B cell (primary cell): ENCODE results near the gene SLC38A10. TPM values are rescaled to one million over a fixed set of nuclear protein-coding genes. Genes with fewer than 3 reads are reported as not detected.

Experiments used
- ATAC-seq: fragments of 200-7000 bp; cut with Tn5 transposase; one replicate; pipeline ENCODE4 v1.10.0; 2021; ENCODE audit warnings: low read depth, mild to moderate bottlenecking, moderate number of reproducible peaks, moderate library complexity
- CTCF ChIA-PET: fragments of 350-600 bp; sonication (Branson Sonifier 250); formaldehyde crosslinking; loops from one replicate; lab custom pipeline; 2021; ENCODE audit warnings: antibody characterized with exemption, inconsistent platforms; lab: Charles Lee
- POLR2A ChIA-PET: fragments of 350-600 bp; sonication (Branson Sonifier 250); formaldehyde crosslinking; loops from one replicate; lab custom pipeline; 2021; ENCODE audit warnings: antibody characterized with exemption; lab: Charles Lee
- DNase-seq: peaks from one replicate; pipeline ENCODE4 v3.0.0; 2013
- H2AFZ ChIP-seq: 2 replicates; pipeline ENCODE4 v1.6.1; 2012; ENCODE audit warnings: mild to moderate bottlenecking, low read depth, low read length; ENCODE audit not compliant: insufficient read depth, poor library complexity, severe bottlenecking
- H3K27ac ChIP-seq, 2 donors: 1 replicate in 1 of 2; 2 replicates in 1 of 2; pipeline ENCODE4 v1.5.1; 2012 to 2013; ENCODE audit warnings: low read length in 2 of 2, mild to moderate bottlenecking in 2 of 2, moderate library complexity in 1 of 2
- H3K27me3 ChIP-seq, 4 experiments: fragments of 200-600 bp in 1 of 4; sonication (generic) in 1 of 4; replicated peaks in 1 of 4; 1 replicate in 2 of 4; 2 replicates in 2 of 4; pipeline versions ENCODE4 v1.6.1 to v1.7.0; 2013 to 2016; ENCODE audit warnings: low read length in 3 of 4, mild to moderate bottlenecking in 2 of 4, mixed read lengths in 1 of 4, moderate library complexity in 1 of 4; ENCODE audit not compliant: insufficient read depth in 4 of 4, control insufficient read depth in 3 of 4; ENCODE audit errors: control extremely low read depth in 1 of 4
- H3K36me3 ChIP-seq, 2 experiments: replicated peaks in 1 of 2; 1 replicate in 1 of 2; 2 replicates in 1 of 2; pipeline versions ENCODE4 v1.6.1 to v1.7.1; 2013; ENCODE audit warnings: low read length in 1 of 2; ENCODE audit not compliant: insufficient read depth in 2 of 2, control insufficient read depth in 1 of 2; ENCODE audit errors: control extremely low read depth in 1 of 2, extremely low read depth in 1 of 2
- H3K4me1 ChIP-seq, 2 donors: fragments of 200-600 bp in 1 of 2; sonication (generic) in 1 of 2; 1 replicate in 1 of 2; 2 replicates in 1 of 2; pipeline versions ENCODE4 v1.5.1 to v1.6.1; 2013 to 2017; ENCODE audit warnings: low read length in 2 of 2; ENCODE audit not compliant: control insufficient read depth in 2 of 2, insufficient read depth in 2 of 2
- H3K4me2 ChIP-seq: replicated peaks from 2 replicates; pipeline ENCODE3; 2012; ENCODE audit warnings: mild to moderate bottlenecking, low read depth, low read length; ENCODE audit not compliant: poor library complexity, severe bottlenecking
- H3K4me3 ChIP-seq, 5 experiments: fragments of 200-600 bp in 1 of 5; sonication (generic) in 1 of 5; 1 replicate in 3 of 5; 2 replicates in 2 of 5; pipeline versions ENCODE4 v1.5.1 to v1.7.0; 2011 to 2016; ENCODE audit warnings: low read length in 4 of 5, mild to moderate bottlenecking in 4 of 5, low read depth in 2 of 5, control low read depth in 1 of 5, moderate library complexity in 1 of 5; ENCODE audit not compliant: insufficient read depth in 1 of 5; ENCODE audit errors: control extremely low read depth in 1 of 5, extremely low read depth in 1 of 5
- H3K79me2 ChIP-seq: fragments of 200-600 bp; sonication (generic); one replicate; pipeline ENCODE4 v1.6.0; 2016; ENCODE audit warnings: low read length; ENCODE audit not compliant: control insufficient read depth, insufficient read depth
- H3K9ac ChIP-seq: fragments of 200-600 bp; sonication (generic); 2 replicates; pipeline ENCODE4 v1.6.1; 2017; ENCODE audit warnings: mild to moderate bottlenecking, low read length, moderate library complexity
- H3K9me3 ChIP-seq, 3 donors: one replicate each; pipeline versions ENCODE4 v1.6.1 to v1.7.1; 2013; ENCODE audit warnings: low read length in 2 of 3; ENCODE audit not compliant: control insufficient read depth in 2 of 3, insufficient read depth in 1 of 3; ENCODE audit errors: control extremely low read depth in 1 of 3
- H4K20me1 ChIP-seq: 2 replicates; pipeline ENCODE4 v1.6.0; 2012; ENCODE audit warnings: mild to moderate bottlenecking, low read length; ENCODE audit not compliant: insufficient read depth, control insufficient read depth, poor library complexity, severe bottlenecking
- H3K27ac Mint-ChIP-seq: one replicate; pipeline ENCODE4 v1.8.0; 2021; ENCODE audit warnings: mixed read lengths
- H3K27me3 Mint-ChIP-seq: one replicate; pipeline ENCODE4 v1.8.0; 2021; ENCODE audit warnings: mixed read lengths
- H3K4me1 Mint-ChIP-seq: one replicate; pipeline ENCODE4 v1.8.0; 2021; ENCODE audit warnings: mixed read lengths
- H3K4me3 Mint-ChIP-seq: one replicate; pipeline ENCODE4 v1.8.0; 2021; ENCODE audit warnings: mixed read lengths
- H3K9me3 Mint-ChIP-seq: one replicate; pipeline ENCODE4 v1.8.0; 2022; ENCODE audit warnings: mixed read lengths; ENCODE audit not compliant: insufficient read depth
- CTCF ChIP-seq: fragments of 200-600 bp; IDR thresholded peaks from one replicate; pipeline ENCODE4 v1.8.0; 2022; ENCODE audit warnings: antibody characterized with exemption, mild to moderate bottlenecking
- EZH2 ChIP-seq: IDR thresholded peaks from 2 replicates; pipeline ENCODE4 v1.6.1; 2012; ENCODE audit warnings: borderline replicate concordance, low read depth, mild to moderate bottlenecking, moderate library complexity, low read length; ENCODE audit not compliant: insufficient read depth, poor library complexity, severe bottlenecking
- WGBS: methylation state at CpG from one replicate; pipeline ENCODE4 v1.1.5; 2013; ENCODE audit warnings: missing lambda C conversion rate; ENCODE audit not compliant: insufficient coverage; 5-methylcytosine and 5-hydroxymethylcytosine counted together
- intact Hi-C: fragments of 100-400 bp; cut with micrococcal nuclease; formaldehyde crosslinking; loops from one replicate; pipeline ENCODE4 v1.10.0; 2022
- polyA plus RNA-seq: library from polyadenylated mRNA; depleted of rRNA; stranded (reverse); fragments of >200 nt; gene quantifications from 2 replicates; pipeline ENCODE4 v1.2.3, GENCODE V29; 2012
- total RNA-seq, 2 donors: library from RNA; stranded (reverse); fragments of 120-200 nt in 1 of 2; gene quantifications; 1 replicate in 1 of 2; 2 replicates in 1 of 2; pipeline versions ENCODE4 v1.2.3 to v1.2.4, GENCODE V29; 2013 to 2022

SLC38A10 gene
- total and polyA plus RNA-seq, 2 donors (not counting 1 experiment from before 2014, with no cell fraction given) = 76.1 to 104 TPM

DNA sequence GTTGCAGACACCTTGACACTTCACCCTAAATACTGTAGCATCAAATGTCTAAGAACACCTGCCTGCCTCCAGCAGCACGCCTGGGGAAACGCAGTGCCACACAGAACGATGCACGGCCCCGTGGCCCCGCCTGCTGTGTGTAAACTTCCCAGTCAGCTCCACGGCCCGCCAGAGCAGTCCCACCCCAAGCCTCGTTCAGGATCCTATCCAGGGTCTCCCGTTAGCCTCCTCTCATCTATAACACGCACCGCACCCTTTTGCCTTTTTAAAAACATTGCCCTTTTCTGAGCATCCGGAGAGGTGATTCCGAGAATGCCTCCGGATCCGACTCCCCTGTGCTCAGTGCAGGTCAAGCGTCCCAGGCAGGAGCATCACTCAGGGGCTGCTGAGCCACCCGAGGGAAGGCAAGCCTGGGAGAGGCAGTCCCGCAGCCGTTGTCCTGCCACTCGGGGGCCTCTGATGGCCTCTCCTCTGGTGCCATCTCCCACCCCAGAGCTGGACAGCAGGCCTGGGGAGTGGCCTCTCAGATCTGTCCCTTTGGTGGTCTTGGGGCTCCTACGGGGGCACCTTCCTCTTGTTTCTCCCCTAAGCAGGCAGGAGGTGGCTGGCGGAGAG lies 37.9 kb upstream of the SLC38A10 start:
- no peak overlapping the region for H3K4me3 Mint-ChIP-seq
- no peak overlapping the region for H3K4me3 ChIP-seq
- H3K36me3 ChIP-seq = no peaks in the 10 kb centered on the region
- no peak overlapping the region for H3K4me2 ChIP-seq
- intact Hi-C loops = no loop called here
- H3K27ac ChIP-seq = no peak overlapping the region
- CTCF ChIA-PET = interaction anchor here (1.5 kb wide), 1 partner anchor 41 kb away, joined by 3 read pairs; no protein-coding TSS in a partner anchor
- WGBS = 66% methylated on average over 21 of the region's 23 CpGs
- H3K27ac Mint-ChIP-seq = no peak overlapping the region
- H3K9me3 Mint-ChIP-seq = no peaks in the 10 kb centered on the region
- peaks cover 2% of the 10 kb centered on the region for H3K4me1 Mint-ChIP-seq
- DNase-seq (no peak), ATAC-seq (no peak)
- H2AFZ ChIP-seq = no peak overlapping the region
- H3K27me3 ChIP-seq = peaks cover 0 to 26% (median 7%) of the 10 kb centered on the region in 4 experiments
- H3K27me3 Mint-ChIP-seq = peaks cover 22% of the 10 kb centered on the region
- H3K9me3 ChIP-seq = no peaks in the 10 kb centered on the region
- TF ChIP-seq CTCF = no peak
- no peak for TF ChIP-seq EZH2
- no peaks in the 10 kb centered on the region for H3K79me2 ChIP-seq
- POLR2A ChIA-PET = no interaction called here
- peaks cover 0 to 8% of the 10 kb centered on the region in 2 donors for H3K4me1 ChIP-seq
- no peak overlapping the region for H3K9ac ChIP-seq
- H4K20me1 ChIP-seq = no peaks in the 10 kb centered on the region

GRCh38 chr17:81332118-81332834 lies 37.2 kb upstream of the SLC38A10 start:
- no peak for DNase-seq

More at GRCh38 chr17:81332118-81332834, 37.2 kb upstream of the SLC38A10 start:
- TF ChIP-seq EZH2 = no peak
- TF ChIP-seq CTCF = no peak
- Histone ChIP-seq H4K20me1 (no peaks in the 10 kb centered on the region), H3K4me1 (peaks cover 0 to 8% of the 10 kb centered on the region in 2 donors), H2AFZ (no peak overlapping the region), H3K36me3 (no peaks in the 10 kb centered on the region), H3K9ac (no peak overlapping the region), H3K4me2 (no peak overlapping the region), H3K4me3 (no peak overlapping the region), H3K9me3 (no peaks in the 10 kb centered on the region), H3K27ac (no peak overlapping the region), H3K27me3 (peaks cover 0 to 26% (median 7%) of the 10 kb centered on the region in 4 experiments), H3K79me2 (no peaks in the 10 kb centered on the region)
- POLR2A ChIA-PET = no interaction called here
- CTCF ChIA-PET = no interaction called here
- H3K9me3 Mint-ChIP-seq = no peaks in the 10 kb centered on the region
- intact Hi-C loops = no loop called here
- H3K27me3 Mint-ChIP-seq = peaks cover 22% of the 10 kb centered on the region
- WGBS = 87% methylated on average over 17 of the region's 18 CpGs
- H3K27ac Mint-ChIP-seq = no peak overlapping the region
- H3K4me1 Mint-ChIP-seq = peaks cover 2% of the 10 kb centered on the region
- no peak overlapping the region for H3K4me3 Mint-ChIP-seq
- no peak for ATAC-seq
